Mucosa of descending colon (tissue), 3 donors: ENCODE measurements around the gene EYA4. TPM values are rescaled to one million over a fixed set of nuclear protein-coding genes. Genes with fewer than 3 reads are reported as not detected.

ENCODE experiments used
- ATAC-seq: fragments of 200-7000 bp; cut with Tn5 transposase; one replicate; pipeline ENCODE4 v1.9.1; 2020; ENCODE audit warnings: mild to moderate bottlenecking, moderate library complexity
- DNase-seq, 3 donors: peaks; one replicate each; pipeline ENCODE4 v3.0.0-alpha.2; 2020
- H3K36me3 ChIP-seq: fragments of 200-600 bp; one replicate; pipeline ENCODE4 v1.8.0; 2021; ENCODE audit warnings: low read depth, mild to moderate bottlenecking
- H3K4me1 ChIP-seq: fragments of 200-600 bp; one replicate; pipeline ENCODE4 v1.8.0; 2021; ENCODE audit warnings: low read depth, mild to moderate bottlenecking
- H3K4me3 ChIP-seq: fragments of 200-600 bp; one replicate; pipeline ENCODE4 v1.8.0; 2021; ENCODE audit warnings: mild to moderate bottlenecking
- H3K9me3 ChIP-seq: fragments of 200-600 bp; one replicate; pipeline ENCODE4 v1.8.0; 2021; ENCODE audit warnings: mild to moderate bottlenecking
- CTCF ChIP-seq: fragments of 200-600 bp; IDR thresholded peaks from one replicate; pipeline ENCODE4 v1.8.0; 2022; ENCODE audit warnings: antibody characterized with exemption, mild to moderate bottlenecking
- intact Hi-C, 2 donors: fragments of 100-400 bp; cut with DNase I in 1 of 2; cut with micrococcal nuclease in 1 of 2; formaldehyde crosslinking; loops; one replicate each; pipeline versions ENCODE4 v1.11.0 to v1.11.1; 2022; cut with DNase I, micrococcal nuclease
- total RNA-seq, 3 donors: library from RNA; stranded (reverse); fragmentation: NEBNext Ultra II Directional in 2 of 3; extraction: Animal tissue kit (Norgen Biotek cat#: 25700) in 2 of 3; gene quantifications; one replicate each; pipeline versions ENCODE4 v1.2.1 to v1.2.4, GENCODE V29; 2021 to 2023
- donor health status: DM: no; HTN: no; CAD: no; lungs with moderate emphysema.
- donor health status: DM: no; HTN: no; CAD: no.
- donor health status: DM: no; HTN: yes; CAD: no.

EYA4 gene
- total RNA-seq, 3 donors from 2014 or later: 0.41 to 0.66 TPM; not detected in 1

GRCh38 chr6:133546098-133546497, 304.9 kb downstream of the EYA4 start:
- TF ChIP-seq CTCF: no peak
- H3K4me1 ChIP-seq: no peaks in the 10 kb centered on the region
- intact Hi-C loops: no loop called here
- no peaks in the 10 kb centered on the region for H3K9me3 ChIP-seq
- H3K4me3 ChIP-seq: no peak overlapping the region
- H3K36me3 ChIP-seq: no peaks in the 10 kb centered on the region
- DNase-seq (no peak), ATAC-seq (no peak)

GRCh38 chr6:133547136-133547535, 306.0 kb downstream of the EYA4 start:
- no peak for TF ChIP-seq CTCF
- no peak for ATAC-seq
- intact Hi-C loops: no loop called here
- no peaks in the 10 kb centered on the region for H3K36me3 ChIP-seq
- no peak overlapping the region for H3K4me3 ChIP-seq
- no peak for DNase-seq
- no peaks in the 10 kb centered on the region for H3K9me3 ChIP-seq
- no peaks in the 10 kb centered on the region for H3K4me1 ChIP-seq

- intact Hi-C loops: no loop called here
Observed at GRCh38 chr6:133548423-133549159, 307.4 kb downstream of the EYA4 start.

GRCh38 chr6:133549371-133549801, 308.2 kb downstream of the EYA4 start:
- Histone ChIP-seq H3K36me3 (no peaks in the 10 kb centered on the region), H3K4me3 (no peak overlapping the region), H3K4me1 (no peaks in the 10 kb centered on the region), H3K9me3 (no peaks in the 10 kb centered on the region)
- intact Hi-C loops: no loop called here
- ATAC-seq (no peak), DNase-seq (no peak)
- no peak for TF ChIP-seq CTCF

More at GRCh38 chr6:133548423-133549159, 307.4 kb downstream of the EYA4 start:
- Histone ChIP-seq H3K9me3 (no peaks in the 10 kb centered on the region), H3K36me3 (no peaks in the 10 kb centered on the region), H3K4me3 (no peak overlapping the region), H3K4me1 (no peaks in the 10 kb centered on the region)
- no peak for DNase-seq
- TF ChIP-seq CTCF: no peak
- ATAC-seq: no peak

- Histone ChIP-seq H3K4me1 (no peaks in the 10 kb centered on the region), H3K4me3 (no peak overlapping the region), H3K36me3 (no peaks in the 10 kb centered on the region), H3K9me3 (no peaks in the 10 kb centered on the region)
- no peak for TF ChIP-seq CTCF
- intact Hi-C loops: no loop called here
- ATAC-seq (no peak), DNase-seq (no peak)
Observed at GRCh38 chr6:133550026-133550425, 308.9 kb downstream of the EYA4 start.
